Measurements from ENCODE around the gene CNTNAP2. TPM values are rescaled to one million over a fixed set of nuclear protein-coding genes. Genes with fewer than 3 reads are reported as not detected.
"Not testable (repeated sequence)": the region's sequence is repeated elsewhere in the genome, so short reads cannot be mapped to it uniquely, and the experiment has no call there.

The CNTNAP2 gene
- total RNA-seq, 1 donor: 7.6 TPM

GRCh38 chr7:148058753-148059152 is 1942.2 kb downstream of the CNTNAP2 start:
- no peak overlapping the region for H3K4me3 ChIP-seq (ENCODE audit: insufficient read depth, low read length)

GRCh38 chr7:148060724-148061123 is 1944.1 kb downstream of the CNTNAP2 start:
- Histone ChIP-seq H2AFZ (ENCODE audit: low read length) (no peak overlapping the region), H3K79me2 (ENCODE audit: insufficient read depth, low read length) (no peaks in the 10 kb centered on the region), H3K4me3 (ENCODE audit: insufficient read depth, low read length) (no peak overlapping the region), H3K4me2 (ENCODE audit: insufficient read depth, low read length) (no peak overlapping the region), H3K36me3 (ENCODE audit: insufficient read depth, low read length) (no peaks in the 10 kb centered on the region), H3K27me3 (ENCODE audit: insufficient read depth, low read length) (no peaks in the 10 kb centered on the region), H3K4me1 (ENCODE audit: insufficient read depth, low read length) (no peaks in the 10 kb centered on the region), H3K9me3 (ENCODE audit: low read depth, low read length) (no peaks in the 10 kb centered on the region), H3K27ac (ENCODE audit: low read depth, low read length) (no peak overlapping the region), H4K20me1 (ENCODE audit: insufficient read depth, low read length) (no peaks in the 10 kb centered on the region)
- TF ChIP-seq, protein P1, sequence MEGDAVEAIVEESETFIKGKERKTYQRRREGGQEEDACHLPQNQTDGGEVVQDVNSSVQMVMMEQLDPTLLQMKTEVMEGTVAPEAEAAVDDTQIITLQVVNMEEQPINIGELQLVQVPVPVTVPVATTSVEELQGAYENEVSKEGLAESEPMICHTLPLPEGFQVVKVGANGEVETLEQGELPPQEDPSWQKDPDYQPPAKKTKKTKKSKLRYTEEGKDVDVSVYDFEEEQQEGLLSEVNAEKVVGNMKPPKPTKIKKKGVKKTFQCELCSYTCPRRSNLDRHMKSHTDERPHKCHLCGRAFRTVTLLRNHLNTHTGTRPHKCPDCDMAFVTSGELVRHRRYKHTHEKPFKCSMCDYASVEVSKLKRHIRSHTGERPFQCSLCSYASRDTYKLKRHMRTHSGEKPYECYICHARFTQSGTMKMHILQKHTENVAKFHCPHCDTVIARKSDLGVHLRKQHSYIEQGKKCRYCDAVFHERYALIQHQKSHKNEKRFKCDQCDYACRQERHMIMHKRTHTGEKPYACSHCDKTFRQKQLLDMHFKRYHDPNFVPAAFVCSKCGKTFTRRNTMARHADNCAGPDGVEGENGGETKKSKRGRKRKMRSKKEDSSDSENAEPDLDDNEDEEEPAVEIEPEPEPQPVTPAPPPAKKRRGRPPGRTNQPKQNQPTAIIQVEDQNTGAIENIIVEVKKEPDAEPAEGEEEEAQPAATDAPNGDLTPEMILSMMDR (IDR thresholded peaks at IDR 0.05; ENCODE audit: extremely low read depth, low read depth, low read length): no peak
- no peak for DNase-seq (ENCODE audit: insufficient read length, low spot score, missing footprints)

More at GRCh38 chr7:148058753-148059152, 1942.2 kb downstream of the CNTNAP2 start:
- TF ChIP-seq, protein P1 (IDR thresholded peaks at IDR 0.05; ENCODE audit: extremely low read depth, low read depth, low read length): no peak
- Histone ChIP-seq H3K79me2 (ENCODE audit: insufficient read depth, low read length) (no peaks in the 10 kb centered on the region), H2AFZ (ENCODE audit: low read length) (no peak overlapping the region), H3K36me3 (ENCODE audit: insufficient read depth, low read length) (no peaks in the 10 kb centered on the region), H3K27ac (ENCODE audit: low read depth, low read length) (no peak overlapping the region), H3K4me2 (ENCODE audit: insufficient read depth, low read length) (no peak overlapping the region), H3K27me3 (ENCODE audit: insufficient read depth, low read length) (no peaks in the 10 kb centered on the region), H4K20me1 (ENCODE audit: insufficient read depth, low read length) (no peaks in the 10 kb centered on the region), H3K9me3 (ENCODE audit: low read depth, low read length) (no peaks in the 10 kb centered on the region), H3K4me1 (ENCODE audit: insufficient read depth, low read length) (no peaks in the 10 kb centered on the region)
- DNase-seq (ENCODE audit: insufficient read length, low spot score, missing footprints): no peak

- H3K4me1 ChIP-seq (ENCODE audit: insufficient read depth, low read length); H3K9me3 ChIP-seq (ENCODE audit: low read depth, low read length); H2AFZ ChIP-seq (ENCODE audit: low read length); H3K27ac ChIP-seq (ENCODE audit: low read depth, low read length); DNase-seq (ENCODE audit: insufficient read length, low spot score, missing footprints); H3K4me2 ChIP-seq (ENCODE audit: insufficient read depth, low read length); H3K79me2 ChIP-seq (ENCODE audit: insufficient read depth, low read length); H3K4me3 ChIP-seq (ENCODE audit: insufficient read depth, low read length); H4K20me1 ChIP-seq (ENCODE audit: insufficient read depth, low read length); H3K36me3 ChIP-seq (ENCODE audit: insufficient read depth, low read length); H3K27me3 ChIP-seq (ENCODE audit: insufficient read depth, low read length): not testable (repeated sequence)
Measured at GRCh38 chr7:148078111-148078510, 1961.5 kb downstream of the CNTNAP2 start.

GRCh38 chr7:148079206-148080080 is 1962.8 kb downstream of the CNTNAP2 start:
- no peaks in the 10 kb centered on the region for H3K79me2 ChIP-seq (ENCODE audit: insufficient read depth, low read length)
- peaks cover 8% of the 10 kb centered on the region for H3K4me1 ChIP-seq (ENCODE audit: insufficient read depth, low read length)
- DNase-seq (ENCODE audit: insufficient read length, low spot score, missing footprints): no peak
- no peak overlapping the region for H2AFZ ChIP-seq (ENCODE audit: low read length)
- no peaks in the 10 kb centered on the region for H3K36me3 ChIP-seq (ENCODE audit: insufficient read depth, low read length)
- no peak overlapping the region for H3K27ac ChIP-seq (ENCODE audit: low read depth, low read length)
- H3K9me3 ChIP-seq (ENCODE audit: low read depth, low read length): no peaks in the 10 kb centered on the region
- no peaks in the 10 kb centered on the region for H4K20me1 ChIP-seq (ENCODE audit: insufficient read depth, low read length)
- H3K4me3 ChIP-seq (ENCODE audit: insufficient read depth, low read length): no peak overlapping the region
- no peak overlapping the region for H3K4me2 ChIP-seq (ENCODE audit: insufficient read depth, low read length)
- TF ChIP-seq, protein P1 (IDR thresholded peaks at IDR 0.05; ENCODE audit: extremely low read depth, low read depth, low read length): no peak
- H3K27me3 ChIP-seq (ENCODE audit: insufficient read depth, low read length): no peaks in the 10 kb centered on the region
